Measurements from ENCODE around the gene FGD3.

DNA sequence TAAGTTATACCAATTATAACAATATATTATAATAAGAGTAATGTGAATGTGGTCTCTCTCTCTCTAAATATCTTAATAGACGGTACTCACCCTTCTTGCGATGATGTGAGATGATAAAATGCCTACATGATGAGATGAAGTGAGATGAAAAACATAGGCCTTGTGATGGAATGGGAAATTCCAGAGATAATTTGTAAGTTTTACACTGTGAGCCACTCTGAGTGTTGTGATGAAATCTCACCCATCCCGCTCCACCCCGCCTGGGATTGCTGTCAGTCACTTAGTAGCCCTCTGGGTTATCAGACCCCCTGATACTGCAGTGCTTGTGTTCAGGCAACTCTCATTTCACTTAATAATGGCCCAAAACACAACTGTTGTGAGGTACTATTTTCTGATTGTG, 121.6 kb downstream of the FGD3 start:
- TF ChIP-seq, protein P1, sequence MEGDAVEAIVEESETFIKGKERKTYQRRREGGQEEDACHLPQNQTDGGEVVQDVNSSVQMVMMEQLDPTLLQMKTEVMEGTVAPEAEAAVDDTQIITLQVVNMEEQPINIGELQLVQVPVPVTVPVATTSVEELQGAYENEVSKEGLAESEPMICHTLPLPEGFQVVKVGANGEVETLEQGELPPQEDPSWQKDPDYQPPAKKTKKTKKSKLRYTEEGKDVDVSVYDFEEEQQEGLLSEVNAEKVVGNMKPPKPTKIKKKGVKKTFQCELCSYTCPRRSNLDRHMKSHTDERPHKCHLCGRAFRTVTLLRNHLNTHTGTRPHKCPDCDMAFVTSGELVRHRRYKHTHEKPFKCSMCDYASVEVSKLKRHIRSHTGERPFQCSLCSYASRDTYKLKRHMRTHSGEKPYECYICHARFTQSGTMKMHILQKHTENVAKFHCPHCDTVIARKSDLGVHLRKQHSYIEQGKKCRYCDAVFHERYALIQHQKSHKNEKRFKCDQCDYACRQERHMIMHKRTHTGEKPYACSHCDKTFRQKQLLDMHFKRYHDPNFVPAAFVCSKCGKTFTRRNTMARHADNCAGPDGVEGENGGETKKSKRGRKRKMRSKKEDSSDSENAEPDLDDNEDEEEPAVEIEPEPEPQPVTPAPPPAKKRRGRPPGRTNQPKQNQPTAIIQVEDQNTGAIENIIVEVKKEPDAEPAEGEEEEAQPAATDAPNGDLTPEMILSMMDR (IDR thresholded peaks at IDR 0.05; ENCODE audit: insufficient read depth, low read depth, low read length), result no peak
- no peak for TF ChIP-seq EZH2 (IDR thresholded peaks at IDR 0.05; ENCODE audit: insufficient read depth, low read length)

Measured in astrocyte (in vitro differentiated cells and primary cell).